Stimulated activated CD4-positive, alpha-beta T cell treated with anti-CD3 and anti-CD28 coated beads, Interleukin-4, amount 100 ng/mL, for 48 hours (primary cell): ENCODE measurements around the gene F10.
"Not testable (repeated sequence)": the region's sequence is repeated elsewhere in the genome, so short reads cannot be mapped to it uniquely, and the experiment has no call there.

ENCODE experiments used
- DNase-seq, 2 donors: peaks; one replicate each; pipeline ENCODE4 v3.0.0-alpha.2; 2020; ENCODE audit warnings: low read depth in 2 of 2

The F10 gene

GRCh38 chr13:113122550-113123225 lies at the start of gene F10:
F10 (plus strand) TSS chr13:113122799; CDS start chr13:113122856, 57 bp downstream.
- no peak for DNase-seq

GRCh38 chr13:113073942-113074341 lies 48.7 kb upstream of the F10 start:
- no peak for DNase-seq

GRCh38 chr13:113074401-113074800 lies 48.2 kb upstream of the F10 start:
- no peak for DNase-seq

GRCh38 chr13:113074876-113075275 lies 47.7 kb upstream of the F10 start:
- no peak for DNase-seq

GRCh38 chr13:113075711-113076110 lies 46.9 kb upstream of the F10 start:
- DNase-seq = no peak

- DNase-seq = no peak
Measured at GRCh38 chr13:113076681-113077401, 45.8 kb upstream of the F10 start.

GRCh38 chr13:113077566-113077952 lies 45.0 kb upstream of the F10 start:
- no peak for DNase-seq

GRCh38 chr13:113077953-113078901 lies 44.4 kb upstream of the F10 start:
- no peak for DNase-seq

GRCh38 chr13:113078902-113079780 lies 43.5 kb upstream of the F10 start:
- DNase-seq = no peak

- DNase-seq = not testable (repeated sequence)
Measured at GRCh38 chr13:113079781-113080080, 42.9 kb upstream of the F10 start.

- DNase-seq = no peak
Measured at GRCh38 chr13:113080361-113080831, 42.2 kb upstream of the F10 start.

- no peak for DNase-seq
Measured at GRCh38 chr13:113080901-113081521, 41.6 kb upstream of the F10 start.

GRCh38 chr13:113082198-113083021 lies 40.2 kb upstream of the F10 start:
- DNase-seq = no peak

GRCh38 chr13:113083022-113083373 lies 39.6 kb upstream of the F10 start:
- no peak for DNase-seq

- DNase-seq = no peak
Measured at GRCh38 chr13:113083402-113084061, 39.1 kb upstream of the F10 start.

- no peak for DNase-seq
Measured at GRCh38 chr13:113084094-113084942, 38.3 kb upstream of the F10 start.

GRCh38 chr13:113084943-113085540 lies 37.6 kb upstream of the F10 start:
- DNase-seq = no peak
